Activated T-cell treated with anti-CD3 and anti-CD28 coated beads, Interleukin-2, amount 50 U/mL, for 72 hours (primary cell): ENCODE measurements around the gene LDLRAD4. TPM values are rescaled to one million over a fixed set of nuclear protein-coding genes. Genes with fewer than 3 reads are reported as not detected.

Source experiments
- ATAC-seq, 2 donors: fragments of 150-1000 bp; cut with Tn5 transposase; replicated peaks in 1 of 2; 2 replicates each; pipeline ENCODE4 v1.10.0; 2021; ENCODE audit warnings: moderate library complexity in 2 of 2, mild to moderate bottlenecking in 1 of 2
- DNase-seq, 2 donors: peaks; one replicate each; pipeline ENCODE4 v3.0.0; 2021 to 2022; ENCODE audit warnings: mixed read lengths in 1 of 2
- H3K27ac Mint-ChIP-seq: one replicate; pipeline ENCODE4 v1.8.0; 2022; ENCODE audit warnings: mild to moderate bottlenecking, moderate library complexity, mixed read lengths
- H3K27me3 Mint-ChIP-seq: one replicate; pipeline ENCODE4 v1.8.0; 2022; ENCODE audit warnings: low read depth, mixed read lengths
- H3K36me3 Mint-ChIP-seq, 2 donors: one replicate each; pipeline ENCODE4 v1.8.0; 2022; ENCODE audit warnings: mixed read lengths in 2 of 2, mild to moderate bottlenecking in 1 of 2; ENCODE audit not compliant: insufficient read depth in 2 of 2
- H3K4me1 Mint-ChIP-seq: one replicate; pipeline ENCODE4 v1.8.0; 2022; ENCODE audit warnings: low read depth, mixed read lengths
- H3K4me3 Mint-ChIP-seq, 2 donors: one replicate each; pipeline ENCODE4 v1.8.0; 2022; ENCODE audit warnings: mild to moderate bottlenecking in 2 of 2, mixed read lengths in 2 of 2, moderate library complexity in 2 of 2
- H3K9me3 Mint-ChIP-seq, 2 donors: one replicate each; pipeline ENCODE4 v1.8.0; 2022; ENCODE audit warnings: mixed read lengths in 2 of 2
- total RNA-seq, 2 donors: library from RNA; stranded (reverse); gene quantifications; one replicate each; pipeline ENCODE4 v1.2.3, GENCODE V29; 2022

The LDLRAD4 gene
- total RNA-seq, 2 donors from 2014 or later: 46.0 to 47.2 TPM

DNA sequence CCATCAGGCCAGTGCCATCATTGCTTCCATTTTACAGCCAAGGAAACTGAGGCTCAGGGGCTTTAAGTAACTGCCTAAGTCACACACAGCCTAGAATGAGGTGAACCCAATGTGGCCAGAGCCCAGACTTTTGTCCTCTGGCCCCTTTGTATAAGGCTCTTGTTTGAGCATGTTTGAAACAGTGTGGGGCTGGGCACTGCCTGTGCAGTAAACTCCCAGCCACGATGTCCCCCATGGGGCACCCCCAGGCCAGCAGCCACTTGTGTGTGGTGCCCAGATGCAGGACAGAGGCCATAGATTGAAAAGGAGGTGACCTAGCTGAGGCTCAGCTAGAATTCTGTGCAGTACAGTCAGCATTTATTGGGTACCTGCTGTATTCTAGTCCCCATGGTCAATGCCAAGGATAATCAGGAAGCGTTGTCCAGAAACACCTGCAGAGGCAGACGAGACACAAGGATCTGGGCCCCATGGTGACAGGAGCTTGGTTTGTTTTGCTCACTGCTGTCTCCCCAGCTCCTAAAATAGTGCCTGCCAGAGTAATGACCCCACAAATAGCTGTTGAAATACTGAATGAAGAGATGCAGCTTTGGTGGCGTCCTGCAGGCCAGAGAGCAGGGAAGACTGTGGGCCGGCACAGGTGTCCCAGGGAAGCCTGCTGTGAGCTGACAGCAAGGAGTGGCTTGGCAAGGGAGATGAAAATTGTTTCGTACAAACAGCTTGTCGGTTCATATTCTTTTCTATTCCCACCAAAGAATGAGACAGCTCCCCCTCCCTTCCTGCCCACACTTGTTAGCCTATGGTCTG, 160.7 kb downstream of the LDLRAD4 start:
- H3K36me3 Mint-ChIP-seq: no peaks in the 10 kb centered on the region
- no peaks in the 10 kb centered on the region for H3K9me3 Mint-ChIP-seq
- H3K4me3 Mint-ChIP-seq: peak overlapping the region; percentile 69 to 83
- H3K27ac Mint-ChIP-seq: peak overlapping the region; percentile 2
- DNase-seq (no peak), ATAC-seq (no peak)
- H3K4me1 Mint-ChIP-seq: peaks cover 90% of the 10 kb centered on the region
- H3K27me3 Mint-ChIP-seq: no peaks in the 10 kb centered on the region

DNA sequence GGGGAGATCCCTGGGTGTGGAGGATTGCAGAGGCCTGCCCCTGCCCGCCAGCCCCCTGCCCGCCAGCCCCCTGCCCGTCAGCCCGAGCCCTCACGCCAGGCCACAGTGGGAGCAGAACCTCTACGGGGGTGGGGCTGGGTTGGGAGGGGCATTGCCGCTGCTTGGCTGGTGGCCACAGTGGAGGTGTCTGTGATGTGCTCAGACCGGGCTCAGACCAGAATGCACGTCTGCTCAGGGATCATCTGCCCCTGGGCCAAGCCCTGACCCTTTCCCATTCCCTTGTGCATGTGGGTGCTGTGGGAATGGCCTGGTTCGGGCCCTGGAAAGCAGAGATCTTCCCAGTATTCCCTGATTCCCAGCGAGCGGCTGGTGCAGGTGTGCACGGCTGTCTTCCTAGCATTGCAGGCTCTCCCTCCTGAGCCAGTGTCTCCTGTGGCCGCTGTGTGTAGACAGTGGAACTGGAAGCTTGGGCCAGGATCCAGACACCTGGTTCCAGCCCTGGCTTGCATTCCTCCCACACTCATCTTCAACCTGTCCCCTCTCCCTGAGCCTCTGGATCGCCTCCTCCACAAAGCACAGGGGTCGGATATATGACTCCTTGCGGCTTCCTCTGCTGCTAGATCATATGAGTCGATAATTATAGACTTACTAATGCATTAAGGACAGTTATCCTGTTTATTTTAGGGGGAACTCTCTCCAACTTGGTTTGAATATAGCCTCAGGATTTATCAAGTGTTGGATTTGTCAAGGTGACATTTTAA, 161.6 kb downstream of the LDLRAD4 start:
- H3K36me3 Mint-ChIP-seq: no peaks in the 10 kb centered on the region
- peak overlapping the region; percentile 70 for H3K27ac Mint-ChIP-seq
- no peaks in the 10 kb centered on the region for H3K9me3 Mint-ChIP-seq
- H3K4me3 Mint-ChIP-seq: peak overlapping the region in 1 of 2 donors; percentile 57
- H3K4me1 Mint-ChIP-seq: peaks cover 86% of the 10 kb centered on the region
- no peaks in the 10 kb centered on the region for H3K27me3 Mint-ChIP-seq
- DNase-seq: no peak
- ATAC-seq: no peak

DNA sequence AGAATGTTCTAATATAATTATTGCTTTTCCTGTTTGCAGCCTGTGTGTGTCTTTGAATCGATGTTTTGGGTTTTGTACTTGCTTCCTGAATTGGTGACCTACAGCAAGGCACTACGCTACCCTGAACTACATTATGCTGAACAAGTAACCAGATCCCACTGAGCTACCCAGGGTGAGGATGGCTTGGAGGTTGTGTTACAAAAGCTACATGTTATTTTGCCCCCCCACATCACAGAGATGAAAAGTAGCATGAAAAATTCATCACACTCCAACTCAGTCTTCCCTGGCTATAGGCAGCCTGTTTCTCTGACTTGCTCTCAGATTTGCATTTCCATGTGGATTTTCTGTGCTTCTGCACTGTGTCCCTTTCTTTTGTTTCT, 162.1 kb downstream of the LDLRAD4 start:
- no peaks in the 10 kb centered on the region for H3K9me3 Mint-ChIP-seq
- peaks cover 80% of the 10 kb centered on the region for H3K4me1 Mint-ChIP-seq
- no peaks in the 10 kb centered on the region for H3K36me3 Mint-ChIP-seq
- DNase-seq (no peak), ATAC-seq (no peak)
- peak overlapping the region; percentile 70 for H3K27ac Mint-ChIP-seq
- H3K4me3 Mint-ChIP-seq: peak overlapping the region in 1 of 2 donors; percentile 57
- no peaks in the 10 kb centered on the region for H3K27me3 Mint-ChIP-seq

DNA sequence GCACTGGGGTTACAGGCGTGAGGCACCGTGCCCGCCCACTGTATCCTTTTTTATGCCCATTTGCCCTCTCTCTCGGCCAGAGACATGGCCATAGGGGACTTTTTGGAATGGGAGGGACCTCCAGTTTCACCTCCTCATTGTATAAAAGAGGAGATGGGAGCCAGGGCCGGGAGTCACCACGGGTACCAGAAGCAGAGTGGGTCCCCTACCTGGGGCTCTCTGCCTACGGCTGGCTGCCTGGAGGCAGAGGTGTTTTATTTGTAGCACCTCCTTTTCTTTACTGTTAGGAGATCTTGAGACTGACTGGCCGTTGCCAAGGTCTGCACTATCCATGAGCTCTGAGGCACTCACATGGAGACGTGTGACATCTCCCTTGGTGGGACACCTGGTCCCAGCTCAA, 162.8 kb downstream of the LDLRAD4 start:
- Mint-ChIP-seq H3K4me3 (peak overlapping the region; percentile 88 to 97), H3K36me3 (no peaks in the 10 kb centered on the region), H3K27me3 (no peaks in the 10 kb centered on the region), H3K4me1 (peaks cover 74% of the 10 kb centered on the region), H3K9me3 (no peaks in the 10 kb centered on the region), H3K27ac (peak overlapping the region; percentile 99)
- DNase-seq (no peak), ATAC-seq (no peak)

DNA sequence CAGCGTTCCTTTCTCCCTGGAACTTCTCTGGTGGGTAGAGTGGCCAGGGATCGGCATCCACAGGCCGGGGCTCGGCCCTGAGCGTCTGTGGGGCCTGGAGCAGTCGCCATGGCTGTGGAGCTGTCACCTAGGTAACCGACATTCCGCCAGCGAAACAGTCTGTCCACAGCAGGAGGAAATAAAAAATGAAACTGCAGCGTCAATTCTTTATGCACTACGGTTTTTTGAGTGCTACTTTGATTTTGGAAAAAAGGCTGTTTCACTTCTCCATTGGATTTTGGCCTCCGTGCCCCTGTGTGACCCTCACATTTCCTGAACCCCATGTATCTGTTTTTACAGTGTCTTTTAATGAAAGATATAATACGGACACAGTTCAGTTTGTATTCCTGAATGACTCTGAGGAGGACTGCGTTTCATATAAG, 163.4 kb downstream of the LDLRAD4 start:
- H3K4me1 Mint-ChIP-seq: peaks cover 67% of the 10 kb centered on the region
- ATAC-seq: peak; percentile 17 to 30
- no peaks in the 10 kb centered on the region for H3K36me3 Mint-ChIP-seq
- DNase-seq: peak; percentile 27 to 45
- H3K27ac Mint-ChIP-seq: peak overlapping the region; percentile 99
- H3K27me3 Mint-ChIP-seq: no peaks in the 10 kb centered on the region
- H3K4me3 Mint-ChIP-seq: peak overlapping the region; percentile 88 to 97
- H3K9me3 Mint-ChIP-seq: no peaks in the 10 kb centered on the region

DNA sequence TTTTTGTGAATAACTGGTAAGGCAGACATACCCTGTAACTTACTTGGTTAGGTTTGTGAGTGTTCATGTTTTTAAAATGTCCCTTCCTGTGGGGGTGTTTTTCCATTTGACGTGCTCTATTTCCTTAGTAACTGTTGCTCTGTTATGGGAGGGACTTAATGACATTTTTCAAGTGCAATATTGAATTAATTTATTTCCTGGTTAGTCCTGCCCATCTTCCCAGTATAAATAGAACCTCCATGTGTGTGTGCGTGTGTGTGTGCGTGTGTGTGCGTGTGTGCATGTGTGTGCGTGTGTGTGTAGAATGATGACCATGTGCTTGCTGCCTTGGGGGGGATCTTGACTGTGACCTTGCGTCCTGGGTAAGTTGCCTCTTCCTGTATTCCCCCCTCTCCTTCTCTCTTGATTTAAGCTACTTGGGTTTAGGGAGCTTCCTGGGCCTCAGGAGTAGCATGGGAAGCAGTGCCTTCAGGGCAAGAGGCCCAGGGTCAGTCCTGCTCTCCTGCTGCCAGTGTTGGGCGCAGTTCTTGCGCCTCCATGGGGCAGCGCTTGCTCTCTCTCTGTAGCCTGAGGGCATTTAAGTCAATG, 163.9 kb downstream of the LDLRAD4 start:
- DNase-seq: no peak
- ATAC-seq: peak; percentile 61
- Mint-ChIP-seq H3K4me3 (peak overlapping the region; percentile 88 to 97), H3K27ac (peak overlapping the region; percentile 99), H3K4me1 (peaks cover 62% of the 10 kb centered on the region), H3K9me3 (no peaks in the 10 kb centered on the region), H3K27me3 (no peaks in the 10 kb centered on the region), H3K36me3 (no peaks in the 10 kb centered on the region)

DNA sequence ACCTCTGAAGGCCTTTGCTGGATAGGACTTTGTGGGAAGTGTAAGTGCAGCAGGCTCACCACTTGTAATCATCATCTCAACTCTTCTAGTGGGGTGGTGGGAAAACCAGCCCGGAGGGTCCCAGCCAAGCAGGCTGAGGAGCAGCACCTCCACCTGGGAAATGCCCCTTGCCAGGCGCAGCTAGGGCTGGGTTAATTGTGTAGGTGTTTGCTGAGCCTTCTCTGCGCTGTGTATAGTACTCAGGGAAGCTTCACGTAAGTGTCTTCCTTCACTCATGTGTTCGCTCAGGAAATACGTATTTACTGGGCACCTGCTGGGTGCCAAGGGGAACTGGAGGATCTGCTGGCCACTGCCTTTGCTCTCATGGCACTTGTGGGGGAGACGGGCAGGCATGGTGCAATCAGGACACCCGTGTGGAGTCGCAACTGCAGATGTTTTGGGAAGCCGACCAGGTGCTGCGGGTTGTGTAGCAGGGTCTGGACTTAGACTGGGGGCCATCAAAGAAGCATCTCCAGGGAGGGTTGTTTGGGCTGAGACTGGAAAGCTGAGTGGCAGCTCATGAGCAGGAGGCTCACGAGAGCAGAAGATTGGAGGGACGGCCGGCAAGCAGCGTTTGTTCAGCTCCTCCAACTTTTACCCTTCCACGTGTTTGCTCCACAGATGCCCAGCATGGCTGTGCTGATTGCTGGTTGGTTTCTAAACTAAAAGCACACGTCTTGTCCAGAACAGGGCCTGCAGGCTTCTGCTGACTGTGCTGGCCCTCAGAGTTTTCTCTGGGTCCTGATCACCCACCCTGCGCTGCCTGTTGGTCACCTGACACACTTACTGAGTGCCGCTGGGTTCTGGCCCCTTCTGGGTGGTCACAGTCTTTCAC, 164.6 kb downstream of the LDLRAD4 start:
- DNase-seq (no peak), ATAC-seq (peak; percentile 6 to 27)
- H3K9me3 Mint-ChIP-seq: no peaks in the 10 kb centered on the region
- peaks cover 55% of the 10 kb centered on the region for H3K4me1 Mint-ChIP-seq
- peak overlapping the region; percentile 99 for H3K27ac Mint-ChIP-seq
- H3K36me3 Mint-ChIP-seq: peaks cover 0 to 3% of the 10 kb centered on the region in 2 donors
- H3K4me3 Mint-ChIP-seq: peak overlapping the region; percentile 88 to 97
- no peaks in the 10 kb centered on the region for H3K27me3 Mint-ChIP-seq

DNA sequence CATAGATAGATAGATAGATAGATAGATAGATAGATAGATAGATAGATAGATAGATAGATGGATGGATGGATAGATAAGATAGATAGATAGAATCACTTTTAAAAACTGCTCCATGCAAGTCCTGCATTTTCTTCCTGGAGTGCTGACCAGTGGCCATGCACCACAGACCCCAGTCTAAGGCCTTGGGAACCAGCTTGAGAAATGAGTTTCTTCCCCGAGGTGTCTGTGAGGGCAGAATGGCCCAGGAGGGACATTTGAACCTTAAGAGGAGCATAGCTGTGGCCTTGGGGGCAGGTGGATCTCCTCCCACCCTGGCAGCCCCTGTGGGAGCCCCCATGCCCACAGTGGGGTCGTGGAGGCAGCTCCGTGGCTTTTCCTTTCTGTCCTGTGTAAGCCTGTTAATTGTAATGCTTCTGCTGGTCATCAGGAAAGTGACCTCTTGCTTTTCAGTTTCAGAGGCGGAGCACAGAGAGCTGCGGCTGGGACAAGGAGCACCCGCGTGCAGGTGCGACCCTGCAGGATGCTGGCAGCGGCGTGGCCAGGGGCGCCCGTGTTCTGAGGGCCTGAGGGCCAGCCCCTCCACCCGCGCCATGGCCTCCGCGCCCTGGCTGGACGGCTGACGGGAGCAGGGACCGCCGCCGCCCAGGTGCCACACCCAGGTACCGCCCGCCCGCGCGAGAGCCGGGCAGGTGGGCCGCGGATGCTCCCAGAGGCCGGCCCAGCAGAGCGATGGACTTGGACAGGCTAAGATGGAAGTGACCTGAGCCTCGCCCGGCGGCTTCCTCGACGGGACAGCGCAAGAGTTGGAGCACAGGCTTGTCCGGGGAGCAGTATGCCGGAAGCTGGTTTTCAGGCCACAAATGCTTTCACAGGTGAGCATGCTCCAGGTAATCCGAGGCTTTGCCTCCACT, 168.6 kb downstream of the LDLRAD4 start:
- H3K36me3 Mint-ChIP-seq: peaks cover 0 to 3% of the 10 kb centered on the region in 2 donors
- no peak for ATAC-seq
- peaks cover 20% of the 10 kb centered on the region for H3K4me1 Mint-ChIP-seq
- no peak overlapping the region for H3K4me3 Mint-ChIP-seq
- no peaks in the 10 kb centered on the region for H3K9me3 Mint-ChIP-seq
- H3K27me3 Mint-ChIP-seq: no peaks in the 10 kb centered on the region
- no peak overlapping the region for H3K27ac Mint-ChIP-seq
- no peak for DNase-seq

DNA sequence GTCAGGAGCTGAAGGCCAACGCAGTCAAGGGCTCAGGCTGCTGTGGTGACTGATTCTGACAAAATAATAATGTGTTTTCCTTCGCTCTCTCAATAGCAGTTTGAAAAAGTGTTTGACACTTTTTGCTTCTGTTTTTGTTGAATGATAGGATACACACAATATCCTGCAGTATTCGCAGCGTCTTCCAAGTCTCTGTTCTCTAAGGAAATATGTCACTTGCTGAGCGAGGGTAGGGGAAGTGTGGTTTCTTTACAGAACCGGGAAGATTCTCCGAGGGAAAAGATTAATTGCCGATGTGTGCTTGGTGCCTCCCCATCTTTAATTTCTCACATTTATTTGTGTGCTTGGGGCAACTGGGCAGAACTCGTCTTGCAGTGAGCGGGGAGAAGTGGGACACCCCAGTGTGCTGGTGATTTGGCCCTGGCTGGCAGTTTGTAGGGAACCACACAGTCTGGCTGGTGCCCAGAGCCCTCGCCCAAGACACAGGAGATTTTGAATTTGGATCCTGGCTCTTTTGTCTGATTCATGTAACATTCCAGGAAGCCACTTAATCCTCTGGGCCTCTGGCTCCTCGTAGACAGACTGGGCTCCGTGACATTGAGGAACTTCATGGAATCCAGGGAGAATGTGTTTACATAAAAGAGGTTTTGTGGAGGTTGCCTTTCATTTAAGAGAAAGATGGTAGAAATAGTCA, 169.4 kb downstream of the LDLRAD4 start:
- H3K27ac Mint-ChIP-seq: no peak overlapping the region

DNA sequence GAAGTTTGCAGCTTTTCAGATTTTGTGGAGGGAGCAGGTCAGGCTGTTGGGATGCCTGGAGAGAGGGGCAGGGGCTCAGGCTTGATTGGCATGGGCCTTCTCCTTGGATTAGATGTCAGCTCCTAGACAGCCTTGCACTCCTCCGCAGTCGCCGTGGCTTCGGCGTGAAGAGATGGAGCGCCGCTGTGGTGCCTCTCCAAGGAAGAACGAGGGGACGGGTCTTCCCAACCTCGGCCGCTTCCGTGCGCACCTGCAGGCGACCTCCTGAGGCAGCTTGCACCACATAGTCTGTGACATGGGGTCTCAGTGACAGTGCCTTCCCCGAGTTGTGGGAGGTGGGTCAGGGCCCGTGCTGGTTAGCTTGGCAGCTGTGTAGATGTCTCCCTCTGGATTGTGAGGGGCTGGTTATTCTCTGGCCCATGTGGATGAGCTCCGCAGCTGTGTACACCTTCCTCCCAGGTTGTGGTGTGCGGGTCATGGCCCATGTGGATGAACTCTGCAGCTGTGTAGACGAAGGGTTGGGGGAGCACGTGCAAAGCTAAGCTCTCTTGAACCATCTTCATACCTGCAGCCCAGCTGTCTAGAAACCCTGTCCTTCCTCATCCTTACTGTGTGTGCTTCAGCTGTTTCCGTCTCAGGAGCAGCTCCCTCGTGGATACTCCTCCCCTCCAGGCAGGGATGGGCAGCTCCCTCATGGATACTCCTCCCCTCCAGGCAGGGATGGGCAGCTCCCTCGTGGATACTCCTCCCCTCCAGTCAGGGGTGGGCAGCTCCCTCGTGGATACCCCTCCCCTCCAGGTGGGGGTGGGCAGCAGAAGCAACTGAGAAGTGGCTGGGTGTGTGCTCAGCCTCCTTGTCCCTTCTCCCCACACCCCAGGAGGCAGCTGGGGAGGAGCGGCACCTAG, 170.3 kb downstream of the LDLRAD4 start:
- Mint-ChIP-seq H3K27me3 (no peaks in the 10 kb centered on the region), H3K36me3 (peaks cover 0 to 3% of the 10 kb centered on the region in 2 donors), H3K9me3 (no peaks in the 10 kb centered on the region), H3K4me3 (no peak overlapping the region), H3K27ac (no peak overlapping the region), H3K4me1 (peaks cover 11% of the 10 kb centered on the region)
- no peak for DNase-seq
- no peak for ATAC-seq

More for the DNA sequence above, 169.4 kb downstream of the LDLRAD4 start:
- DNase-seq (no peak), ATAC-seq (no peak)
- H3K4me3 Mint-ChIP-seq: no peak overlapping the region
- peaks cover 11% of the 10 kb centered on the region for H3K4me1 Mint-ChIP-seq
- H3K9me3 Mint-ChIP-seq: no peaks in the 10 kb centered on the region
- no peaks in the 10 kb centered on the region for H3K27me3 Mint-ChIP-seq
- H3K36me3 Mint-ChIP-seq: peaks cover 0 to 3% of the 10 kb centered on the region in 2 donors
